ENCODE results near the gene COA1.

- TF ChIP-seq EZH2 (IDR thresholded peaks at IDR 0.05; ENCODE audit: insufficient read depth, poor library complexity, severe bottlenecking) = no peak
- no peak for TF ChIP-seq EZH2phosphoT487 (IDR thresholded peaks at IDR 0.05; ENCODE audit: insufficient read depth, low read depth)
Observed at GRCh38 chr7:43749383-43749940, 20.1 kb upstream of the COA1 start.
